Subcutaneous abdominal adipose tissue (tissue), 5 donors: ENCODE data around the gene GPR78.
"Not testable (repeated sequence)": the region's sequence is repeated elsewhere in the genome, so short reads cannot be mapped to it uniquely, and the experiment has no call there.

Source experiments
- H3K27ac ChIP-seq: one replicate; pipeline ENCODE4 v1.7.0; 2013; ENCODE audit warnings: low read depth, mild to moderate bottlenecking, inconsistent platforms, low read length, moderate library complexity
- H3K27me3 ChIP-seq, 5 donors: one replicate each; pipeline ENCODE4 v1.7.0; 2013; ENCODE audit warnings: low read length in 5 of 5, inconsistent platforms in 1 of 5; ENCODE audit not compliant: control insufficient read depth in 5 of 5, insufficient read depth in 4 of 5
- H3K36me3 ChIP-seq, 5 donors: one replicate each; pipeline ENCODE4 v1.7.0; 2013; ENCODE audit warnings: low read length in 5 of 5; ENCODE audit not compliant: control insufficient read depth in 5 of 5, insufficient read depth in 5 of 5
- H3K4me1 ChIP-seq, 5 donors: one replicate each; pipeline ENCODE4 v1.7.0; 2013; ENCODE audit warnings: low read length in 5 of 5, mild to moderate bottlenecking in 3 of 5, moderate library complexity in 1 of 5; ENCODE audit not compliant: control insufficient read depth in 5 of 5, insufficient read depth in 5 of 5
- H3K4me3 ChIP-seq, 5 donors: one replicate each; pipeline ENCODE4 v1.7.0; 2013; ENCODE audit warnings: low read length in 5 of 5, low read depth in 1 of 5
- H3K9ac ChIP-seq, 5 donors: one replicate each; pipeline ENCODE4 v1.7.0; 2013; ENCODE audit warnings: low read length in 5 of 5, mild to moderate bottlenecking in 4 of 5, moderate library complexity in 3 of 5
- H3K9me3 ChIP-seq, 5 donors: one replicate each; pipeline ENCODE4 v1.7.0; 2013; ENCODE audit warnings: low read length in 5 of 5; ENCODE audit not compliant: control insufficient read depth in 5 of 5
- donor health status: healthy.
- donor health status: healthy.
- donor health status: healthy.
- donor health status: healthy.
- donor health status: healthy.

GPR78 gene

DNA sequence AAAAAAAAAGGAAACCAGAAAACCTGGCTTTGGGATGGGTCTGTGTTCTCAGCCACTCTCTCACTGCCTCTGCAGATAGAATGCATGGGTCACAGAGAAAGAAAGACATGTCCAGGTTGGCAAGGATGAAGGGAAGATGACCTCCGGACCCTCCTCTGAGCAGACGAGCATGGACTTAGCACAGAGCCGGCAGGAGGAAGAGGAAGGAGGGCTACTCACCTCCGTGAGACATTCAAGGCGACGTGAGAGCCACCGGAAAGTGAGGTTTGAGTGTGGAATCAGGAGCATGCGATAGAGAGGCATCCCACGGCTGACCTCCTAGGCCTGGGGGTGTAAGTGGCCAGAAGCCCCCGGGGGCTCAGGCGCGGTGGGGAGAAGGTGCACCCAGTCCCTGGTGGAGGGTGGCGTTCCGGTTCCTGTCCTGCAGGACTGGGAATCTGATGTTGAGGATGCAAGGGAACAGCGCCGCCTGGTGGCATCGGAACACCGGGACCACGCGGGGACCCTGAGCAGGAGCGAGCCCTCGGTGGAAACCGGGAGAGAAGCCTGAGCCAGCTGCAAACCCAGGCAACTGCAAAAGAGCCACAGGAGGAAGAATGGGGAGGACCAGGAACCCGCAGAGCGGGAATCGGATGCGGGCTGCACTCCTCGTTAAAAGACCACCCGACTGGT is 44.5 kb downstream of the GPR78 start:
- not testable (repeated sequence) for H3K9ac ChIP-seq, H3K27ac ChIP-seq, H3K36me3 ChIP-seq, H3K4me1 ChIP-seq, H3K4me3 ChIP-seq, H3K9me3 ChIP-seq, H3K27me3 ChIP-seq

DNA sequence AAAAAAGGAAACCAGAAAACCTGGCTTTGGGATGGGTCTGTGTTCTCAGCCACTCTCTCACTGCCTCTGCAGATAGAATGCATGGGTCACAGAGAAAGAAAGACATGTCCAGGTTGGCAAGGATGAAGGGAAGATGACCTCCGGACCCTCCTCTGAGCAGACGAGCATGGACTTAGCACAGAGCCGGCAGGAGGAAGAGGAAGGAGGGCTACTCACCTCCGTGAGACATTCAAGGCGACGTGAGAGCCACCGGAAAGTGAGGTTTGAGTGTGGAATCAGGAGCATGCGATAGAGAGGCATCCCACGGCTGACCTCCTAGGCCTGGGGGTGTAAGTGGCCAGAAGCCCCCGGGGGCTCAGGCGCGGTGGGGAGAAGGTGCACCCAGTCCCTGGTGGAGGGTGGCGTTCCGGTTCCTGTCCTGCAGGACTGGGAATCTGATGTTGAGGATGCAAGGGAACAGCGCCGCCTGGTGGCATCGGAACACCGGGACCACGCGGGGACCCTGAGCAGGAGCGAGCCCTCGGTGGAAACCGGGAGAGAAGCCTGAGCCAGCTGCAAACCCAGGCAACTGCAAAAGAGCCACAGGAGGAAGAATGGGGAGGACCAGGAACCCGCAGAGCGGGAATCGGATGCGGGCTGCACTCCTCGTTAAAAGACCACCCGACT is 50.2 kb downstream of the GPR78 start:
- not testable (repeated sequence) for H3K4me1 ChIP-seq, H3K36me3 ChIP-seq, H3K27me3 ChIP-seq, H3K9me3 ChIP-seq, H3K9ac ChIP-seq, H3K27ac ChIP-seq, H3K4me3 ChIP-seq

DNA sequence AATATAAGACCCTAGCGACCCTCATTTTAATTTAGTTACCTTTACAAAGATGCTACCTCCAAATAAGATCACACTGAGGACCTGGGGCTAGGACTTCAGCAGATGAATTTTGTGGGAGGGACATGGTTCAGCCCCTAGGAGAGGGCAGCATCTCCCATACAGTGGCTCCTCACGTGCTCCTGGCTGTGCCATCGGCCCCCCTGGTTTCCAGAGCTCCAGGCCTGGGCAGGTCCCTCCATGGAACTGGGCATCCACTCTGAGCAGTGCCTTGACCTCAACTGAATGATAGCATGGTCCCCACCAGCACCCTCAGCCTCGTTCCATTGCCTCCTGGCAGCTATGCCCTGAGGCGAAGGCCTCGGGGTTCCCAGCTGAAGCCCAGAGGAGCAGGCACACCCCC is 51.7 kb downstream of the GPR78 start:
- H3K4me3 ChIP-seq, H3K4me1 ChIP-seq, H3K27me3 ChIP-seq, H3K9ac ChIP-seq, H3K27ac ChIP-seq, H3K36me3 ChIP-seq, H3K9me3 ChIP-seq: not testable (repeated sequence)

GRCh38 chr4:8634773-8635172 is 54.6 kb downstream of the GPR78 start:
- not testable (repeated sequence) for H3K4me1 ChIP-seq, H3K27ac ChIP-seq, H3K4me3 ChIP-seq, H3K9ac ChIP-seq, H3K27me3 ChIP-seq, H3K36me3 ChIP-seq, H3K9me3 ChIP-seq

DNA sequence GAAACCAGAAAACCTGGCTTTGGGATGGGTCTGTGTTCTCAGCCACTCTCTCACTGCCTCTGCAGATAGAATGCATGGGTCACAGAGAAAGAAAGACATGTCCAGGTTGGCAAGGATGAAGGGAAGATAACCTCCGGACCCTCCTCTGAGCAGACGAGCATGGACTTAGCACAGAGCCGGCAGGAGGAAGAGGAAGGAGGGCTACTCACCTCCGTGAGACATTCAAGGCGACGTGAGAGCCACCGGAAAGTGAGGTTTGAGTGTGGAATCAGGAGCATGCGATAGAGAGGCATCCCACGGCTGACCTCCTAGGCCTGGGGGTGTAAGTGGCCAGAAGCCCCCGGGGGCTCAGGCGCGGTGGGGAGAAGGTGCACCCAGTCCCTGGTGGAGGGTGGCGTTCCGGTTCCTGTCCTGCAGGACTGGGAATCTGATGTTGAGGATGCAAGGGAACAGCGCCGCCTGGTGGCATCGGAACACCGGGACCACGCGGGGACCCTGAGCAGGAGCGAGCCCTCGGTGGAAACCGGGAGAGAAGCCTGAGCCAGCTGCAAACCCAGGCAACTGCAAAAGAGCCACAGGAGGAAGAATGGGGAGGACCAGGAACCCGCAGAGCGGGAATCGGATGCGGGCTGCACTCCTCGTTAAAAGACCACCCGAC is 55.8 kb downstream of the GPR78 start:
- not testable (repeated sequence) for H3K36me3 ChIP-seq, H3K4me3 ChIP-seq, H3K9me3 ChIP-seq, H3K9ac ChIP-seq, H3K4me1 ChIP-seq, H3K27ac ChIP-seq
- peaks cover 0 to 11% (median 5%) of the 10 kb centered on the region in 5 donors for H3K27me3 ChIP-seq
